Sigmoid colon (tissue), 7 donors: ENCODE measurements around the gene CLEC4G. TPM values are rescaled to one million over a fixed set of nuclear protein-coding genes. Genes with fewer than 3 reads are reported as not detected.

Experiments used
- DNase-seq: peaks from one replicate; pipeline ENCODE4 v3.0.0-alpha.2; 2019
- H3K27ac ChIP-seq, 4 donors: fragments of 200-600 bp; sonication (generic); one replicate each; pipeline ENCODE4 v1.5.1; 2016 to 2019; ENCODE audit warnings: mild to moderate bottlenecking in 1 of 4
- H3K27me3 ChIP-seq, 3 donors: fragments of 200-600 bp; sonication (generic); one replicate each; pipeline ENCODE4 v1.5.1; 2019; ENCODE audit warnings: mild to moderate bottlenecking in 1 of 3
- H3K36me3 ChIP-seq, 4 donors: fragments of 200-600 bp; sonication (generic); one replicate each; pipeline ENCODE4 v1.5.1; 2016 to 2019
- H3K4me1 ChIP-seq, 4 donors: fragments of 200-600 bp; sonication (generic); one replicate each; pipeline ENCODE4 v1.5.1; 2017 to 2019
- H3K4me3 ChIP-seq, 4 donors: fragments of 200-600 bp; sonication (generic); one replicate each; pipeline ENCODE4 v1.5.1; 2017 to 2019; ENCODE audit warnings: mild to moderate bottlenecking in 2 of 4, moderate library complexity in 1 of 4
- H3K9me3 ChIP-seq, 4 donors: fragments of 200-600 bp in 3 of 4; sonication (generic) in 3 of 4; one replicate each; pipeline versions ENCODE4 v1.5.1 to v1.6.1; 2013 to 2019
- EP300 ChIP-seq, 4 donors: sonication (generic); formaldehyde crosslinking; IDR thresholded peaks; one replicate each; pipeline ENCODE4 v1.6.1; 2017; ENCODE audit warnings: antibody characterized with exemption in 4 of 4
- POLR2A ChIP-seq, 2 donors: fragments of 450-650 bp; IDR thresholded peaks; one replicate each; pipeline ENCODE4 v1.6.1; 2016; ENCODE audit warnings: antibody characterized with exemption in 2 of 2, mild to moderate bottlenecking in 2 of 2, moderate library complexity in 2 of 2
- POLR2AphosphoS5 ChIP-seq, 4 donors: sonication (generic); formaldehyde crosslinking; IDR thresholded peaks; one replicate each; pipeline ENCODE4 v1.6.1; 2017; ENCODE audit warnings: antibody characterized with exemption in 4 of 4
- WGBS, 2 donors: extraction: QIAGEN DNeasy Blood & Tissue Kit; methylation state at CpG; one replicate each; pipeline ENCODE4 v1.1.7; 2013; 5-methylcytosine and 5-hydroxymethylcytosine counted together
- intact Hi-C: fragments of 100-400 bp; cut with DNase I; formaldehyde crosslinking; loops from one replicate; pipeline ENCODE4 v1.15.1; 2023
- polyA plus RNA-seq, 3 donors: library from polyadenylated mRNA; stranded (reverse); fragments of 200-250 nt; gene quantifications; one replicate each; pipeline ENCODE4 v1.2.3, GENCODE V29; 2013
- total RNA-seq, 4 donors: library from RNA; depleted of rRNA; stranded (reverse); fragments of >200 nt; gene quantifications; one replicate each; pipeline ENCODE4 v1.1.0, GENCODE V29; 2016
- TF ChIP-seq, protein P1 (sequence below), 4 experiments: fragments of 450-650 bp in 3 of 4; fragments of 200-600 bp in 1 of 4; IDR thresholded peaks; one replicate each; pipeline ENCODE4 v1.5.1; 2016 to 2019; ENCODE audit warnings: antibody characterized with exemption in 4 of 4, mild to moderate bottlenecking in 3 of 4, moderate library complexity in 2 of 4
- donor health status: healthy with polysubstance abuse.
- donor health status: Bipolar disorder and iron deficiency.
- donor health status: healthy.

Gene CLEC4G, protein sequence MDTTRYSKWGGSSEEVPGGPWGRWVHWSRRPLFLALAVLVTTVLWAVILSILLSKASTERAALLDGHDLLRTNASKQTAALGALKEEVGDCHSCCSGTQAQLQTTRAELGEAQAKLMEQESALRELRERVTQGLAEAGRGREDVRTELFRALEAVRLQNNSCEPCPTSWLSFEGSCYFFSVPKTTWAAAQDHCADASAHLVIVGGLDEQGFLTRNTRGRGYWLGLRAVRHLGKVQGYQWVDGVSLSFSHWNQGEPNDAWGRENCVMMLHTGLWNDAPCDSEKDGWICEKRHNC
- 1 to 10 TPM; 1.4 to 3.6 (median 3.1) TPM for total RNA-seq
- polyA plus RNA-seq, result under 1 TPM in 2 of 3 donors, not detected in 1; 0.45 to 0.46 TPM

DNA sequence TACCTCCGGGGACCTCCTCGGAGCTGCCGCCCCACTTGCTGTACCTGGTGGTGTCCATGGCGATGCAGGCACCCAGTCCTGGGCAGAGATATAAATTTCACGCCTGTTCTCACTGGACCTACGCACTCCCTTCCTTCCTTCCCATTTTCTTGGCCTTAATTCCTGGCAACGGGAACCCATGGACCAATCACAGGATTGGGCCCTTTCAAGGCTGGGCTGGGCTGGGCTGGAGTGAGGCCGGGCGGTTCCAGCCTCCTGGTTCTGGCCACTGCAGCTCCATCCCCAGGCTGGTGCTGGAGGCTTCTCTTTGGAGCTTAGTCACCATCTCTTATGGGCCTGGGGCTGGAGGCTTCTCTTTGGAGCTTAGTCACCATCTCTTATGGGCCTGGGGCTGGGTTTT lies at the start of gene CLEC4G:
Gene CLEC4G, minus strand, starts transcription at position 66 of the 400 bp plus-strand sequence. Its CDS starts 8 bp downstream, at position 58.
- TF ChIP-seq EP300 (IDR thresholded peaks at IDR 0.05) (no peak), POLR2A (IDR thresholded peaks at IDR 0.05) (no peak), POLR2AphosphoS5 (IDR thresholded peaks at IDR 0.05) (no peak)
- TF ChIP-seq, protein P1, sequence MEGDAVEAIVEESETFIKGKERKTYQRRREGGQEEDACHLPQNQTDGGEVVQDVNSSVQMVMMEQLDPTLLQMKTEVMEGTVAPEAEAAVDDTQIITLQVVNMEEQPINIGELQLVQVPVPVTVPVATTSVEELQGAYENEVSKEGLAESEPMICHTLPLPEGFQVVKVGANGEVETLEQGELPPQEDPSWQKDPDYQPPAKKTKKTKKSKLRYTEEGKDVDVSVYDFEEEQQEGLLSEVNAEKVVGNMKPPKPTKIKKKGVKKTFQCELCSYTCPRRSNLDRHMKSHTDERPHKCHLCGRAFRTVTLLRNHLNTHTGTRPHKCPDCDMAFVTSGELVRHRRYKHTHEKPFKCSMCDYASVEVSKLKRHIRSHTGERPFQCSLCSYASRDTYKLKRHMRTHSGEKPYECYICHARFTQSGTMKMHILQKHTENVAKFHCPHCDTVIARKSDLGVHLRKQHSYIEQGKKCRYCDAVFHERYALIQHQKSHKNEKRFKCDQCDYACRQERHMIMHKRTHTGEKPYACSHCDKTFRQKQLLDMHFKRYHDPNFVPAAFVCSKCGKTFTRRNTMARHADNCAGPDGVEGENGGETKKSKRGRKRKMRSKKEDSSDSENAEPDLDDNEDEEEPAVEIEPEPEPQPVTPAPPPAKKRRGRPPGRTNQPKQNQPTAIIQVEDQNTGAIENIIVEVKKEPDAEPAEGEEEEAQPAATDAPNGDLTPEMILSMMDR (IDR thresholded peaks at IDR 0.05), result no peak
- H3K36me3 ChIP-seq, result no peaks in the 10 kb centered on the region
- peaks cover 0 to 5% (median 2%) of the 10 kb centered on the region in 4 donors for H3K4me1 ChIP-seq
- H3K27ac ChIP-seq, result no peak within 1 kb of the TSS
- intact Hi-C loops, result no loop called here
- peaks cover 11 to 56% (median 41%) of the 10 kb centered on the region in 3 donors for H3K27me3 ChIP-seq
- 52 to 63% methylated on average over 9 of the region's 9 CpGs for WGBS, 2 donors
- no peaks in the 10 kb centered on the region for H3K9me3 ChIP-seq
- no peak within 1 kb of the TSS for H3K4me3 ChIP-seq
- no peak for DNase-seq

DNA sequence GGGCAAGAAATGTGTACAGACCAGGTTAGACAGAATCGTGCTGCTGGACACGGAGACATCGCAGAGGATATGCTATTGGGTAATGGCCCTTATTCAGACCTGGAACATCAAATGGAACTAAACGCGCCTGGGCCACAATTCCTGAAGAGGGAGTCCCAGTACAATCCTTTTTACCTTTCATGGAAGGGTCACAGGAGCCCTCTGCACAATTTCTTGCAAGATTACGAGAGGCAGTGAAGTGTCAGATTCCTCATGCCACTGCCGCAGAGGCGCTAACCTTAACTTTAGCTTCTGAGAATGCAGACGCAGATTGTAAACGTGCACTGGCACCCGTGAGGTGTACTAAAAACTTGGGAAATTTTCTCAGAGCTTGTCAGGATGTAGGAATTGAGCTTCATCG lies 49.2 kb upstream of the CLEC4G start:
- Histone ChIP-seq H3K27me3 (peaks cover 2 to 60% (median 15%) of the 10 kb centered on the region in 3 donors), H3K36me3 (no peaks in the 10 kb centered on the region), H3K4me1 (no peaks in the 10 kb centered on the region), H3K9me3 (no peaks in the 10 kb centered on the region), H3K4me3 (no peak overlapping the region), H3K27ac (no peak overlapping the region)
- intact Hi-C loops, result no loop called here
- no peak for DNase-seq
- TF ChIP-seq POLR2AphosphoS5 (IDR thresholded peaks at IDR 0.05), result no peak
- no peak for TF ChIP-seq EP300 (IDR thresholded peaks at IDR 0.05)
- TF ChIP-seq POLR2A (IDR thresholded peaks at IDR 0.05), result no peak
- TF ChIP-seq, protein P1 (IDR thresholded peaks at IDR 0.05), result no peak
- WGBS, 2 donors, result 31 to 44% methylated on average over 12 of the region's 12 CpGs

DNA sequence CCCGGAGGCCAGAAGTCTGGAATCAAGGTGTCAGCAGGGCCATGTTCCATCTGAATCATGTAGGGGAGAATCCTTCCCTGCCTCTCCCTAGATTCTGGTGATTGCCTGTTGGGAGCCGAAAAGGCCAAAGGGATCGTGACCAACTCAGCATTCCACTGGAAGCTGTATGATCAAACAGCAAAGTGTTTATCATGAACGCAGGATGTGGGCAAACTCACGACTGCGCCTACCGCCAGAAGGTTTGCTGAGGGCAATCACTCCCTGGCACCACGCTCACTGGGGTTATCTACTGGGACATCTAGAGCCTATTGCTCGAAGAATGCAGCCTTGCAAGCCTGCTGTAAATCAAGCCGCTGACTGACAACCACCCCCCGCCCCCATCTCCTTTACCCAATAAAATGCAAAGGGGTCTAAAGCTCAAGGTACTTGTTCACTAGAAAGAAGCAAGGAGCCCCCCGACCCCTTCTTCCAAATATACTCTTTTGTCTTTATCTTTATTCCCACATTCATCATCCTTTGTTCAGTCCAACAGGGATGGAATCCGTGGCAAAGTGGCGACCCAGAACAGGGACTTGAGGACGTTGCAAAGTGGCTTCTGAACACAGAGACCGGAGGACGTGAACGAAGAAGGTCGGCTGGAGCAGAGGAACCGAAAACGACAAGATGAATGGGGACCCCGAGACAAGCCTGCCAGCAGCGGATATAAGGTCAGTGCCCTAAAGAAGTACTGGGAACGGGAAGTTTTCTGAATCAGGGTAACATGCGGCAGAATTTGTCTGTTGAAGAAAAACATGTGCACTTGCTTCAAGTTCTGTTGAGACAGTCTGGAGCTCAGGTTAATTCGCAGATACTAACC lies 47.9 kb upstream of the CLEC4G start:
- DNase-seq, result no peak
- Histone ChIP-seq H3K27ac (no peak overlapping the region), H3K4me3 (no peak overlapping the region), H3K36me3 (no peaks in the 10 kb centered on the region), H3K9me3 (no peaks in the 10 kb centered on the region), H3K4me1 (no peaks in the 10 kb centered on the region), H3K27me3 (peaks cover 2 to 51% (median 15%) of the 10 kb centered on the region in 3 donors)
- intact Hi-C loops, result no loop called here
- no peak for TF ChIP-seq POLR2A (IDR thresholded peaks at IDR 0.05)
- no peak for TF ChIP-seq EP300 (IDR thresholded peaks at IDR 0.05)
- TF ChIP-seq, protein P1 (IDR thresholded peaks at IDR 0.05), result no peak
- TF ChIP-seq POLR2AphosphoS5 (IDR thresholded peaks at IDR 0.05), result no peak
- 83 to 84% methylated on average over 26 of the region's 26 CpGs for WGBS, 2 donors

DNA sequence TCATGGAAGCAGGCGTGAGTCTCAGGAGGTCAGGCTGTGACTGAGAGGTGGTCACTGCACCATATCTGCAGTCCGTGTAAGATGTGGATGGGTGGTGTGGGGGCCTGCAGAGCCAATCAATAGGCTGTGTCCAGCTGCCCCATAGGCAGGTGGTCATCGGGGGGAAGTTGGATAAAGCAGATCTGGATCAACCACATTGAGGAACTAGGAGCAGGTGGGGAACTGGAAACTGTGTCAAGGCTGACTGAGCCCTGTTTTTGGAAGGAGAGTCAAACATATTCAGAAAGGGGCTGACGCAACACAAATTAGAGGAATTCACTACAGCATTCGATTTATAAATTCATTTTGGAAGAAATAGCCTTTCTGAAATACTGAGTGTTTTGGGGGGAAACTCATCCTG lies 46.2 kb upstream of the CLEC4G start:
- 64 to 68% methylated on average over 5 of the region's 5 CpGs for WGBS, 2 donors
- Histone ChIP-seq H3K4me3 (no peak overlapping the region), H3K9me3 (no peaks in the 10 kb centered on the region), H3K27ac (no peak overlapping the region), H3K27me3 (peaks cover 0 to 40% (median 9%) of the 10 kb centered on the region in 3 donors), H3K36me3 (no peaks in the 10 kb centered on the region), H3K4me1 (no peaks in the 10 kb centered on the region)
- intact Hi-C loops, result no loop called here
- DNase-seq, result no peak
- no peak for TF ChIP-seq POLR2A (IDR thresholded peaks at IDR 0.05)
- TF ChIP-seq POLR2AphosphoS5 (IDR thresholded peaks at IDR 0.05), result no peak
- TF ChIP-seq, protein P1 (IDR thresholded peaks at IDR 0.05), result no peak
- no peak for TF ChIP-seq EP300 (IDR thresholded peaks at IDR 0.05)
